IPS DF 4.7 (cell line): ENCODE data around the gene CHID1.

Source experiments
- DNase-seq: peaks from one replicate; pipeline ENCODE4 v3.0.0-alpha.2; 2013; ENCODE audit warnings: low spot score; ENCODE audit errors: extremely low read depth

CHID1 gene

GRCh38 chr11:865462-866430, 44.9 kb downstream of the CHID1 start:
- no peak for DNase-seq

GRCh38 chr11:864898-865297, 45.7 kb downstream of the CHID1 start:
- DNase-seq: no peak

DNA sequence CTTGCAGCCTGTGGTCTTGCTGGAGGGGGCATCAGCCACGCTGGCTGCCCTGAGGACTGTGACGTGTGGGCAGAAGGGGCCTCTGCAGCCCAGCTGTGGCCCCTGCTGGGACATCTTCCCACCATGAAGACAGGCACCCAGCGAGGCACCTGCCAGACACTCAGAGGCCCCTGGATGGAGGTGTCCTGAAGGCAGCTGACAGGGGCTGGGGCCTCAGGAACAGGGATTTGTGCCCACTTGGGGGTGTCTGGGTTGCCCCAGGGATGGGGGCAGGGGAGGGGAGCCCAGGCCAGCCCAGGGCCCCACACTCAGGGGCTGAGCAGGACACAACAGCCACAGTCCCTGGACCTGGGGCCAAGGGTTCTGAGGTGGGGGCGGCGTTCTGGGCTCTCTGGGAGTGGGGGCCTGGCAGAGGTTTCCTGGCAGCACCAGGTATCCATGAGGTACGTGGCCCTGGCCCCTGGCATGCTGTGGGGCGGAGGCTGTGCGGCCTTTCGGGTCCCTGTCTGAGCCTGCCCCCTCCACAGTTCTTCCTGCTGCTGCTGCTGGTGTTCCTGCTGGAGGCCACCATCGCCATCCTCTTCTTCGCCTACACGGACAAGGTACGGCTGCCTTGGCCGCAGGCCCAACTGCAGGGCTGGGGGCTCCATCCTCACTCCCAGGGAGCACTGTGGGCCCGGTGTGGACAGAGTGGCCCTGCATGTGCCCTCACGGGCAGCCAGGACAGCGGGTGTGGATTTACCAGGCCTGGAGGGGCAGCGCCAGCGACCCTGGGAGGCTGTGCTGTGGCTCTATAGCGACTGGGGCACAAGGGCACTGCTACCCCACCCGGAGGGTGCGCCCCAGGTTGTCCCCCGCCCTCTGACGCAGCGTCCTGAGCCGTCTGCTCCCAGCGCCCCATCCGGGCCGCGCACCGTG, 46.4 kb downstream of the CHID1 start:
- no peak for DNase-seq

- DNase-seq: no peak
Observed at GRCh38 chr11:863023-863909, 47.3 kb downstream of the CHID1 start.

GRCh38 chr11:862696-863022, 48.0 kb downstream of the CHID1 start:
- DNase-seq: no peak

GRCh38 chr11:862081-862661, 48.4 kb downstream of the CHID1 start:
- no peak for DNase-seq

DNA sequence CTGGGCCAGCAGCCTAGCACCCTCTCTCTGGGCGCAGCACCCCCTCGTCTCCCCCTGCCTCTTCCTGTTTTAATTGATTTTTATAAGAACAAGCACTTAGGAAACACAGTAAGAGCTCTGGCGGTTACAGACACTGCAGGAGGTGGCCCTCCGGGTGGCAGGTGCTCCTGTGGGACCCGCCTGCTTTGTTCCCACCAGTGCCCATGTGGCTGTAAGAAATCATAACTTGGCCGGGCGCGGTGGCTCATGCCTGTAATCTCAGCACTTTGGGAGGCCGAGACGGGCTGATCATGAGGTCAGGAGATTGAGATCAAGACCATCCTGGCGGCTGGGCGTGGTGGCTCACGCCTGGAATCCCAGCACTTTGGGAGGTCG, 49.5 kb downstream of the CHID1 start:
- DNase-seq: no peak

DNA sequence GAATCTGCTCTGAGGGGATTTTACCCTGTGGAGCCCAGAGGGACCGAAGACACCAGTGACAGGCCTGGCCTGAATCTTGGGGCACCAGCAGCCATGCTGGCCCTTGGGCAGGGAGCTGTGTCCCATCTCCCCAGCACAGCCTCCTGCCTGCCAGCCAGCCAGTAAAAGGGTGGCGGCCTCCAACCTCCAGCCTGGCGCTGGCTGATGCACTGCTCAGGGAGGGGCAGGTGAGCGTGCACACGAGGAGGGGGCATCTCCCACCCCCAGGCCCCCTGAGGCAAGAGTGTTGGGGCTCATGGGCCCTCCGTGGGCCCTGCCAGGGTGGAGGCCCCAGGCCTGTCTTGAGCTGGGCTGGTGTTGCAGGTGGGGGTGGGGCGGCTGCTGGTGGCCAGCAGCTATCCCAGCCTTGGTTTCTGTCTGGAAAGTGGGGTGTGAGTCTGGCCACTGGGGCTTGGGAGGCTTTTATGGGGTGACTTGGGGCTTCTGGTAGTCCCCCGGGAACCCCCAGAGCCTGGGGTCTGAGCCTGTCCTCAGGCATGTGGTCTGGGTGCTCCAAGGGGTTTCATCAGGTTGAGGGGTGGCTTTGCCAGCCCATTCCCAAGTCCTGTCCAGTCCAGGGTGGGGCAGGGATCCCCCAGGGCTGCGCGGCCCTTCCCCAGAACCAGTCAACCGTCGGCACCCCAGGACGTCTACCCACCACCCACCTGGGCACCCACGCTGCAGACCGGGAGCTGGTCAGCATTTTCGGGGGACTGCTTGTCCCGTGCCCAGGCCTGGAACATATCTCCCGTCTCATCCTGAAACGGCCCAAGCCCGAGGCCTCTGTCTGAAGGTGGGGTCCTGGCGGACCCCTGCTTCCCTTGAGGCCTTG, 50.1 kb downstream of the CHID1 start:
- no peak for DNase-seq

GRCh38 chr11:859394-860131, 51.0 kb downstream of the CHID1 start:
- no peak for DNase-seq

DNA sequence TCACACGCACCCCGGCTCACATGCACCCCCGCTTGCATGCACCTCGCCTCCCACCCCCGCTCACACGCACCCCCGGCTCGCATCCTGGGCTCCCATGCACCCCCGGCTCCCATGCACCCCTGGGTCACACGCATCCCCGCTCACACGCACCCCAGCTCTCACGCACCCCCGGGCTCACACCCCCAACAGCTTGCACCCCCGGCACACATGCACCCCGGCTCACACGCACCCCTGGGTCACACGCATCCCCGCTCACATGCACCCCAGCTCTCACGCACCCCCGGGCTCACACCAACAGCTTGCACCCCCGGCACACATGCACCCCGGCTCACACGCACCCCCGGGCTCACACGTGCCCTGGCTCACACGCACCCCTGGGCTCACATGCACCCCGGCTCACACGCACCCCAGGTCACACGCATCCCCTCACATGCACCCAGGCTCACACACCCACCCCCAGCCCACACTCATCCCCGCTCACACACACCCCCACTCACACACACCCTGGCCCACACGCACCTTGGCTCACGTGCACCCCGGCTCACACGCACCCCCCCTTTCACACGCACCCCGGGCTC, 51.8 kb downstream of the CHID1 start:
- no peak for DNase-seq

DNA sequence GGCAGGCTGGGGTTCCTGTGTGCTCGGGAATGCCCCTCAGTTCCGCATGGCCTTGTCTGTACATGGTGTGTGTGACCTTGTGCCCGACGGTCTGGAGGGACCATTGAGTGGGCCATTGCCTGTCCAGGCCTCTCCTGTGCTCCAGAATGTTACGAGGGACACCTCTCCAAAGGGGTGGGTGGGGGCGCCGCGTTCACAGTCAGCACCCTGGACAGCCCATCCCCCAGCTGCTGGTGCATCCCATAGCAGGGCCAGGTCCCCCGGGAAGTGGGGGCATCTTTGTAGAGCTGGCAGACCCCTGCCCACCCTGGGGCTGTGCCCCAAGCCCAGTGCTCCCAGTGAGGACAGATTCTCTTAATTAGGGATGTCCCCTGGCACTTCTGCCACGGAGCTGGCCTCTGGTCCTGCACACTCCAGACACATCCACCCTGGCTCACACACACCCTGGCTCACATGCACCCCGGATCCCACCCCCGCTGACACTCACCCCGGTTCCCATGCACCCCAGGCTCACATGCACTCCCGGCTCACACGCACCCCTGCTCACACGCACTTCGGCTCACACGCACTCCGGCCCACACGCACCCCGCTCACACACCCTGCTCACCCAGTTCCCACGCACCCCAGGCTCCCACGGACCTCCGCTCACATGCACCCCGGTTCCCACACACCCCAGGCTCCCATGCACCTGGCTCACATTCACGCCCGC, 52.4 kb downstream of the CHID1 start:
- DNase-seq: no peak

DNA sequence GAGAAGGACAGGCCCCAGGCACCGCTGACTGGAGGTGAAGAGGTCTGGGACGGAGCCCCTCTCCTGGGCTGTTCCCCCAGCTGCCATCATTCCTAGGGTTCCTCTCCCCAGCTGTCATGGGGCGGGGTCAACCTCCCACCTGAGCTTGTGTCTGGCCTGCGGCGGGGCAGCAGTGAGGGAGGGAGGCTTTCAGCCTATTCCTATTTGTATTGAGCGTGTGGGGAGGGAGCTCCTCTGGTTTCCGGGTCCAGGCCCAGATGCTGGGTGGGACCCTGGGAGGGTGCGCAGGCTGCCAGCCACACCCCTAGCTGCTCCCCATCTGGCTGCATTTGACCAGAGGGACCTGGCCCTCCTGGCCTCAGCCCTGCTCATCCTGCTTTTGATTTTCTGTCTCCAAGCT, 54.2 kb downstream of the CHID1 start:
- no peak for DNase-seq

DNA sequence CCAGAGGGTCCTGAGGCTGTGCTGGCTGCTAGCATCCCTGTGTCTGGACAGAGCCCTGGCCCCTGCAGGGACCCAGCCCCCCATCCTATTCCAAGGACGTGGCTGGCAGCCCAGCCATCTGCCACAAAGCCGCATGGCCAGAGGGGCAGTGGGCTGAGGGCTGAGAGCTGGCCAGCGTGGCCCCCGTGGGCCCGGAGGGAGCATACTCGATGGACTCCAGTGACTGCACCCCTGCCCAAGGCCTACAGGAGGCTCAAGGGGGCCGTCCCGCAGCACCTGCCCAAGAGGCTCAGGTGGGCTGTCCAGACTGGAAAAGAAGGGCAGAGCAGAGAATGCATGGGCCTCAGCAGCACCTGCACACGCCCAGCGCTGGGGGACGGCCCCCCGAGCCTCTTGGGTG, 54.8 kb downstream of the CHID1 start:
- DNase-seq: no peak

- no peak for DNase-seq
Observed at GRCh38 chr11:855330-855674, 55.3 kb downstream of the CHID1 start.

DNA sequence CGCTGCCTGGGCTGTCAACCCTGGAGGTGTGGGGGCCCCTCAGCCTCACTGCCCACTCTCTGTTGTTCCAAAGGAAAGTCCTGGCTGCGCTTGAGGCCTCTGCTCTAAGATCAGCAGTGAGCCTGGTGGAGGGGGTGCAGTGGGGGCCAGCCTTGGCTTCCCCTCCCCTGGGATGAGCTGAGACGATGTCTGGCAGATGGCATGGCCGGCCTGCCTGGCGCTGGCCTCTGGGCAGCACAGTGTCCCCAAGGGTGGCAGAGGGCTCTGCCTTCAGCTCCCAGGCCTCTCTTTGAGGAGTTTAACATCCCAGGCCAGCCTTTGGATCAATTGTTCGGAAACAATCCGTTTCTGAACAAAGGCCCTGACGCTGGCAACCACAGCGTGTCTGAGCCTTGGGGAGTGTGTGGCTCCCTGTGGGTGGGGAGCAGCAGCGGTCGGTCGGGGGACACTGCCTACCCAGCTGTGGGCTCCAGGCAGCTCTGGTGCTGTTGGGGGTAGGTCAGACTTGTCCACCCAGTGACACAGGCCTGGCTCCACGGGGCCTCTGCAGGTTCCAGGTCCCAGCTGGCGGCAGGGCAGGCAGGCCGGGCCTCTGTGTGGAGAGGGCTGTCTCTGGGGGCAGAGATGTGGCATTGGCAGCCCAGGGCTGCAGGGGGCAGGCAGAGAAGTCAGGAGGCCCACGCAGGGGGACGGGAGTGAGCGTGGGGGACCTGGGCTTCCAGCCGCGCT, 55.8 kb downstream of the CHID1 start:
- DNase-seq: no peak

DNA sequence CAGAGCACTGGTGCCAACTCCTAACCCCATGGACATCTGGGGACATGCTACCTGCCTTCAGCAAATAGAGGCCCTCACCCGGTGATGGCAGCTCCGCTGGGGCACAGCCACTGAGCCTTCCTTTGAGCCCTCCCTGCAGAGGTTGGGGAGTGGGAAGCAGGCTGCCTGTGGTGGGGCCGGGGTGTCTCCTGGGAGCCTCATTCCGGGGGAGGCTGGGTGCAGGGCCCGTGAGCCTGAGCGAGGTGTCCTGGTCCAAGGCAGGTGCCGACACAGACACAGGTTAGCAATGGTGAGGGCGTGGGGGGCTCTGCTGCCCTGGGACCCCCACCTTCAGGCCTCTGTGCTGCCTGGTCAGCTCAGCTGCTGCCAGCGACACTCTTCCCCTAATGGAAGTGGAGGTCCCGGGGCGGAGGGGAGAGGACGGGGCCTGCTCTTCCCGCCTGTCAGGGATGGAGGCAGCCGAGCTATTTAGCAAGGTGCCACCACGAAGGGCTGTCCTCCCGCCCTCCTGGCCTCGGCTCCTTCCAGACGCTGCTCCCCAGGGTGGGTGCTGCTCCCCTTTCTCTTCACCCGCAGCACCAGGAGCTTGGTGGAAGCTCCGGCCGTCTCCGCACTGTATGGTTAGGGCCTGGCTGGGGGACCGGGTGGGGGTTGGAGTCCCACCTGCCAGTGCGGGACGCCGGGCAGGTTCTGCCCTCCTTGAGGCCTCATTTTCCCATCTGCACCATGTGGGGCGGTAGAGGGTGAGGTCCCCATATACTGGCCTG, 56.7 kb downstream of the CHID1 start:
- no peak for DNase-seq

- no peak for DNase-seq
Observed at GRCh38 chr11:852762-853161, 57.8 kb downstream of the CHID1 start.
